DMS 273 (cell line): ENCODE results near the gene PIP5K1B.
A peak's percentile ranks its signal among the peaks of the same experiment; 100 is the strongest.

ENCODE experiments used
- DNase-seq: peaks from one replicate; lab custom pipeline; 2025; ENCODE audit not compliant: unreplicated experiment; lab: John Stamatoyannopoulos, UW

Gene PIP5K1B

GRCh38 chr9:69016191-69017096 is 311.4 kb downstream of the PIP5K1B start:
- no peak for DNase-seq

- DNase-seq: no peak
These were observed 313.7 kb downstream of the PIP5K1B start for GRCh38 chr9:69018737-69019136.

GRCh38 chr9:69019808-69020207 is 314.8 kb downstream of the PIP5K1B start:
- DNase-seq: no peak

GRCh38 chr9:69020301-69021145 is 315.5 kb downstream of the PIP5K1B start:
- DNase-seq: no peak

GRCh38 chr9:69023650-69024049 is 318.6 kb downstream of the PIP5K1B start:
- peak; percentile 10 for DNase-seq

GRCh38 chr9:69027355-69028097 is 322.5 kb downstream of the PIP5K1B start:
- DNase-seq: peak; percentile 72

GRCh38 chr9:69028754-69029153 is 323.7 kb downstream of the PIP5K1B start:
- no peak for DNase-seq

GRCh38 chr9:69029535-69029934 is 324.5 kb downstream of the PIP5K1B start:
- DNase-seq: no peak

GRCh38 chr9:69030851-69031645 is 326.0 kb downstream of the PIP5K1B start:
- no peak for DNase-seq

- no peak for DNase-seq
These were observed 329.0 kb downstream of the PIP5K1B start for GRCh38 chr9:69034071-69034470.

- peak; percentile 87 for DNase-seq
These were observed 330.6 kb downstream of the PIP5K1B start, which contains the start of gene FXN for GRCh38 chr9:69035438-69036308. Gene FXN, plus strand, starts transcription at chr9:69035752. Its CDS starts 31 bp downstream, at chr9:69035783.

- peak; percentile 34 for DNase-seq
These were observed 331.3 kb downstream of the PIP5K1B start for GRCh38 chr9:69036309-69036708.

GRCh38 chr9:69036799-69037198 is 331.8 kb downstream of the PIP5K1B start:
- peak; percentile 11 for DNase-seq

- no peak for DNase-seq
These were observed 335.6 kb downstream of the PIP5K1B start for GRCh38 chr9:69040646-69041045.

- DNase-seq: no peak
These were observed 339.5 kb downstream of the PIP5K1B start for GRCh38 chr9:69044240-69045219.

- DNase-seq: no peak
These were observed 340.8 kb downstream of the PIP5K1B start for GRCh38 chr9:69045821-69046220.

GRCh38 chr9:69046723-69047122 is 341.7 kb downstream of the PIP5K1B start:
- no peak for DNase-seq

GRCh38 chr9:69047371-69047770 is 342.3 kb downstream of the PIP5K1B start:
- DNase-seq: no peak
